ENCODE data around the gene ESCO1. TPM values are rescaled to one million over a fixed set of nuclear protein-coding genes. Genes with fewer than 3 reads are reported as not detected.
A peak's percentile ranks its signal among the peaks of the same experiment; 100 is the strongest.

The ESCO1 gene
- total and polyA plus RNA-seq, 2 of the 13 experiments (the other 11 are each of a cell fraction or from before 2014, with no cell fraction given): 6.3 to 19.4 TPM

GRCh38 chr18:21612125-21613039 lies 11.9 kb upstream of the ESCO1 start, which contains the start of gene SNRPD1 (continued):
- TF ChIP-seq BCLAF1 (IDR thresholded peaks at IDR 0.05): no peak
- peak; percentile 93 for TF ChIP-seq PITX1 (CRISPR knock-in tag; IDR thresholded peaks at IDR 0.05)
- no peak for TF ChIP-seq TAF15 (IDR thresholded peaks at IDR 0.05; ENCODE audit: low read depth, low read length, poor library complexity, severe bottlenecking)
- TF ChIP-seq PAXIP1 (CRISPR knock-in tag; conservative IDR thresholded peaks at IDR 0.05): peak; percentile 45; the same call in 1 of the 2 replicates
- TF ChIP-seq BHLHE40 (IDR thresholded peaks at IDR 0.05; ENCODE audit: low read length): 0 out of 2 replicates have a peak, but pooled peaks have one; percentile 7
- no peak for TF ChIP-seq HHEX (CRISPR knock-in tag; IDR thresholded peaks at IDR 0.05)
- peak; percentile 93 for TF ChIP-seq ZBTB25 (CRISPR knock-in tag; IDR thresholded peaks at IDR 0.05)
- peak; percentile 80 for TF ChIP-seq THRA (CRISPR knock-in tag; IDR thresholded peaks at IDR 0.05; ENCODE audit: borderline replicate concordance)
- peak; percentile 31; the same call in 1 of the 2 replicates for TF ChIP-seq SIX1 (CRISPR knock-in tag; IDR thresholded peaks at IDR 0.05; ENCODE audit: borderline replicate concordance)
- TF ChIP-seq HDAC2 (CRISPR knock-in tag; IDR thresholded peaks at IDR 0.05): peak; percentile 92
- TF ChIP-seq GFI1 (CRISPR knock-in tag; IDR thresholded peaks at IDR 0.05; ENCODE audit: borderline replicate concordance): peak; percentile 80
- no peak for TF ChIP-seq JUN (CRISPR knock-in tag; IDR thresholded peaks at IDR 0.05)
- peak; percentile 89 for TF ChIP-seq ZNF256 (CRISPR knock-in tag; conservative IDR thresholded peaks at IDR 0.05)
- peak; percentile 98 for TF ChIP-seq BRD4 (CRISPR knock-in tag; IDR thresholded peaks at IDR 0.05)
- TF ChIP-seq KDM4B (CRISPR knock-in tag; IDR thresholded peaks at IDR 0.05): peak; percentile 91; the same call in 1 of the 2 replicates
- TF ChIP-seq ZNF703 (CRISPR knock-in tag; IDR thresholded peaks at IDR 0.05; ENCODE audit: borderline replicate concordance): peak; percentile 75
- no peak for TF ChIP-seq ZNF577 (CRISPR knock-in tag; IDR thresholded peaks at IDR 0.05; ENCODE audit: borderline replicate concordance, low read depth)
- TF ChIP-seq ZZZ3 (CRISPR knock-in tag; IDR thresholded peaks at IDR 0.05; ENCODE audit: borderline replicate concordance): peak; percentile 91; the same call in 1 of the 2 replicates
- TF ChIP-seq MXD4 (CRISPR knock-in tag; IDR thresholded peaks at IDR 0.05): peak; percentile 98
- TF ChIP-seq SIN3A (IDR thresholded peaks at IDR 0.05; ENCODE audit: borderline replicate concordance, low read depth, low read length): peak; percentile 86; the same call in 1 of the 2 replicates
